ENCODE measurements around the gene PKD2L1. TPM values are rescaled to one million over a fixed set of nuclear protein-coding genes. Genes with fewer than 3 reads are reported as not detected.
A peak's percentile ranks its signal among the peaks of the same experiment; 100 is the strongest.

The PKD2L1 gene
- total RNA-seq, 2 donors from 2014 or later = not detected

GRCh38 chr10:100368721-100369120 lies 38.7 kb upstream of the PKD2L1 start:
- no peaks in the 10 kb centered on the region for H3K9me3 ChIP-seq
- intact Hi-C loops (cut with DNase I) = no loop called here
- no peak overlapping the region for H3K4me3 ChIP-seq
- peaks cover 51% of the 10 kb centered on the region for H3K4me1 ChIP-seq
- no peak overlapping the region for H3K27ac ChIP-seq
- H3K36me3 ChIP-seq (replicated peaks in 1 of 2; ENCODE audit: insufficient read depth in 1 of 2, low read depth in 2 of 2) = no peaks in the 10 kb centered on the region
- no peak for ATAC-seq
- H3K27me3 ChIP-seq = no peaks in the 10 kb centered on the region
- TF ChIP-seq CTCF (IDR thresholded peaks at IDR 0.05) (no peak), POLR2A (IDR thresholded peaks at IDR 0.05) (no peak)
- DNase-seq = no peak

GRCh38 chr10:100364735-100365391 lies 34.8 kb upstream of the PKD2L1 start:
- Histone ChIP-seq H3K9me3 (no peaks in the 10 kb centered on the region), H3K36me3 (replicated peaks in 1 of 2; ENCODE audit: insufficient read depth in 1 of 2, low read depth in 2 of 2) (no peaks in the 10 kb centered on the region), H3K4me1 (peaks cover 27% of the 10 kb centered on the region), H3K27ac (peak overlapping the region; percentile 65 to 72 (median 71)), H3K4me3 (no peak overlapping the region), H3K27me3 (no peaks in the 10 kb centered on the region)
- peak; percentile 99 for ATAC-seq
- TF ChIP-seq POLR2A (IDR thresholded peaks at IDR 0.05) (no peak), CTCF (IDR thresholded peaks at IDR 0.05) (no peak)
- WGBS, 2 donors = 10 to 14% methylated on average over 5 to 7 of the region's 7 CpGs
- peak; percentile 92 to 99 (median 97) for DNase-seq
- intact Hi-C loops (cut with DNase I) = no loop called here

GRCh38 chr10:100364175-100364574 lies 34.1 kb upstream of the PKD2L1 start:
- no peak for DNase-seq
- WGBS, 2 donors = 77 to 84% methylated on average over 3 of the region's 3 CpGs
- peak overlapping the region in 3 of 4 donors; percentile 71 to 72 (median 71) for H3K27ac ChIP-seq
- no peak for ATAC-seq
- no peak for TF ChIP-seq POLR2A (IDR thresholded peaks at IDR 0.05)
- TF ChIP-seq CTCF (IDR thresholded peaks at IDR 0.05) = no peak
- H3K4me1 ChIP-seq = peaks cover 33% of the 10 kb centered on the region
- H3K36me3 ChIP-seq (replicated peaks in 1 of 2; ENCODE audit: insufficient read depth in 1 of 2, low read depth in 2 of 2) = no peaks in the 10 kb centered on the region
- intact Hi-C loops (cut with DNase I) = no loop called here
- H3K27me3 ChIP-seq = no peaks in the 10 kb centered on the region
- no peaks in the 10 kb centered on the region for H3K9me3 ChIP-seq
- H3K4me3 ChIP-seq = no peak overlapping the region

- no peak for TF ChIP-seq POLR2A (IDR thresholded peaks at IDR 0.05)
- no peak for TF ChIP-seq CTCF (IDR thresholded peaks at IDR 0.05)
- no peak for ATAC-seq
- Histone ChIP-seq H3K9me3 (no peaks in the 10 kb centered on the region), H3K36me3 (replicated peaks in 1 of 2; ENCODE audit: insufficient read depth in 1 of 2, low read depth in 2 of 2) (no peaks in the 10 kb centered on the region), H3K27ac (no peak overlapping the region), H3K27me3 (no peaks in the 10 kb centered on the region), H3K4me3 (no peak overlapping the region), H3K4me1 (peaks cover 37% of the 10 kb centered on the region)
- WGBS, 2 donors = 80 to 85% methylated on average over 5 to 6 of the region's 6 CpGs
- no peak for DNase-seq
- intact Hi-C loops (cut with DNase I) = no loop called here
Measured at GRCh38 chr10:100362570-100363496, 32.8 kb upstream of the PKD2L1 start.
